H1 (cell line): ENCODE measurements around the gene EGR2. TPM values are rescaled to one million over a fixed set of nuclear protein-coding genes. Genes with fewer than 3 reads are reported as not detected.

Source experiments
- KDM5A ChIP-seq: fragments of 200-600 bp; IDR thresholded peaks from 2 replicates; pipeline ENCODE4 v1.7.1; 2012; ENCODE audit warnings: mild to moderate bottlenecking, low read length, inconsistent platforms, mixed read lengths
- POLR2AphosphoS5 ChIP-seq: IDR thresholded peaks from 2 replicates; pipeline ENCODE4 v1.6.1; 2011; ENCODE audit warnings: low read depth, low read length
- TBP ChIP-seq: IDR thresholded peaks from 2 replicates; pipeline ENCODE4 v1.6.1; 2011; ENCODE audit warnings: low read depth, low read length, improper control_type of control experiment
- polyA plus RNA-seq, 7 experiments: library from polyadenylated mRNA; depleted of rRNA in 3 of 7; stranded (reverse) in 5 of 7; unstranded in 2 of 7; fragments of >200 nt in 5 of 7; fragments of 200-250 nt in 2 of 7; gene quantifications; 1 replicate in 5 of 7; 2 replicates in 1 of 7; 4 replicates in 1 of 7; pipeline versions ENCODE4 v1.2.1 to v1.2.3, GENCODE V29; 2011 to 2013; ENCODE audit warnings: missing spikeins in 2 of 7, mixed read lengths in 2 of 7
- total RNA-seq: library from RNA; stranded (reverse); fragmentation: NEBNext Ultra II Directional; extraction: Animal tissue kit (Norgen Biotek cat#: 25700); gene quantifications from 2 replicates; pipeline ENCODE4 v1.2.1, GENCODE V29; 2021
- TF ChIP-seq, protein P1 (sequence below), 3 experiments: IDR thresholded peaks; 1 replicate in 2 of 3; 2 replicates in 1 of 3; pipeline versions ENCODE4 v1.5.1 to v1.6.1; 2011; ENCODE audit warnings: low read length in 3 of 3, mild to moderate bottlenecking in 3 of 3, inconsistent platforms in 2 of 3, low read depth in 1 of 3, moderate library complexity in 1 of 3; ENCODE audit not compliant: insufficient read depth in 1 of 3; ENCODE audit errors: control extremely low read depth in 1 of 3
- TF ChIP-seq, protein P2 (sequence below): IDR thresholded peaks from 2 replicates; pipeline ENCODE4 v1.6.1; 2012; ENCODE audit warnings: inconsistent platforms

Gene EGR2
- total and polyA plus RNA-seq, 2 of the 8 experiments (the other 6 are each of a cell fraction or from before 2014, with no cell fraction given): 1.3 to 2.1 TPM

DNA sequence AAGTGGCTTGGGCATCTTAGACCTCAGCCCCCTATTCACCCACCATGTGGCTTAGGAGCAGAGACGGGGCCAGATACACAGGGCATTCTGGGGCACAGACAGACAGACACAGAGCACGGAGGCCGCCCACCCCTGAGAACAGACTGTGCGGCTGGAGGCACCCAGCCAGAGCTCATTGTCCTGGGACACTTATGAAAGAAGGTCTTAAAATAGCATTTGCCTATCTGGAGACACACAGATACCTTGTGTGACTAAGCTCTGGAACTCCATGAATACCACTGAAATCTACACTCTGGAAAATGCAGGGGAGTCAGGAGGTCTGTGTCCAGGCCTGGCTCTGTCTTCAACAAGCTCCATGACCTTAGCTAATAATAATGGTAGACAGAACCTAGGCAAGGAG is 53.0 kb downstream of the EGR2 start (continued):
- TF ChIP-seq, protein P1, sequence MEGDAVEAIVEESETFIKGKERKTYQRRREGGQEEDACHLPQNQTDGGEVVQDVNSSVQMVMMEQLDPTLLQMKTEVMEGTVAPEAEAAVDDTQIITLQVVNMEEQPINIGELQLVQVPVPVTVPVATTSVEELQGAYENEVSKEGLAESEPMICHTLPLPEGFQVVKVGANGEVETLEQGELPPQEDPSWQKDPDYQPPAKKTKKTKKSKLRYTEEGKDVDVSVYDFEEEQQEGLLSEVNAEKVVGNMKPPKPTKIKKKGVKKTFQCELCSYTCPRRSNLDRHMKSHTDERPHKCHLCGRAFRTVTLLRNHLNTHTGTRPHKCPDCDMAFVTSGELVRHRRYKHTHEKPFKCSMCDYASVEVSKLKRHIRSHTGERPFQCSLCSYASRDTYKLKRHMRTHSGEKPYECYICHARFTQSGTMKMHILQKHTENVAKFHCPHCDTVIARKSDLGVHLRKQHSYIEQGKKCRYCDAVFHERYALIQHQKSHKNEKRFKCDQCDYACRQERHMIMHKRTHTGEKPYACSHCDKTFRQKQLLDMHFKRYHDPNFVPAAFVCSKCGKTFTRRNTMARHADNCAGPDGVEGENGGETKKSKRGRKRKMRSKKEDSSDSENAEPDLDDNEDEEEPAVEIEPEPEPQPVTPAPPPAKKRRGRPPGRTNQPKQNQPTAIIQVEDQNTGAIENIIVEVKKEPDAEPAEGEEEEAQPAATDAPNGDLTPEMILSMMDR (IDR thresholded peaks at IDR 0.05; ENCODE audit: control extremely low read depth in 1 of 3, insufficient read depth in 1 of 3, low read depth in 1 of 3, low read length in 3 of 3): no peak
- TF ChIP-seq POLR2AphosphoS5 (no peak), TBP (no peak), KDM5A (no peak)
- TF ChIP-seq, protein P2, sequence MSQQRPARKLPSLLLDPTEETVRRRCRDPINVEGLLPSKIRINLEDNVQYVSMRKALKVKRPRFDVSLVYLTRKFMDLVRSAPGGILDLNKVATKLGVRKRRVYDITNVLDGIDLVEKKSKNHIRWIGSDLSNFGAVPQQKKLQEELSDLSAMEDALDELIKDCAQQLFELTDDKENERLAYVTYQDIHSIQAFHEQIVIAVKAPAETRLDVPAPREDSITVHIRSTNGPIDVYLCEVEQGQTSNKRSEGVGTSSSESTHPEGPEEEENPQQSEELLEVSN: no peak

Other genes starting within 250 kb of the EGR2 start
- gene ADO, start 11.6 kb downstream of the EGR2 start, total RNA-seq: 27.9 and 29.2 TPM in 2 replicates
- gene ADO, start 11.6 kb downstream of the EGR2 start, polyA plus RNA-seq (2011; rRNA removed): 18.7 and 23.7 TPM in 2 replicates